Lower leg skin (tissue), 3 donors: ENCODE measurements around the gene NUCB1.

Experiments used
- CTCF ChIP-seq, 3 donors: fragments of 450-650 bp; IDR thresholded peaks; one replicate each; pipeline ENCODE4 v1.5.1; 2016; ENCODE audit warnings: antibody characterized with exemption in 3 of 3, mild to moderate bottlenecking in 3 of 3, moderate library complexity in 2 of 3
- POLR2A ChIP-seq, 2 donors: fragments of 450-650 bp; IDR thresholded peaks; one replicate each; pipeline ENCODE4 v1.6.1; 2016 to 2017; ENCODE audit warnings: antibody characterized with exemption in 2 of 2, mild to moderate bottlenecking in 1 of 2, moderate library complexity in 1 of 2

- TF ChIP-seq POLR2A (IDR thresholded peaks at IDR 0.05) (no peak), CTCF (IDR thresholded peaks at IDR 0.05) (peak in 1 of 3 donors; percentile 42)
Observed at GRCh38 chr19:48899781-48900476, at the start of gene NUCB1.
